Measurements from ENCODE around the gene CLRN3.

Gene CLRN3

GRCh38 chr10:127892743-127893142 is at the start of gene CLRN3:
Gene CLRN3, minus strand, starts transcription at chr10:127892941. Its CDS starts 157 bp downstream, at chr10:127892784.
- no peak for DNase-seq (ENCODE audit: low read depth in 2 of 2)

GRCh38 chr10:127940866-127941640 is 48.3 kb upstream of the CLRN3 start:
- DNase-seq (ENCODE audit: low read depth in 2 of 2), result no peak

- DNase-seq (ENCODE audit: low read depth in 2 of 2), result no peak
These were observed 47.1 kb upstream of the CLRN3 start for GRCh38 chr10:127939786-127940330.

- DNase-seq (ENCODE audit: low read depth in 2 of 2), result no peak
These were observed 45.2 kb upstream of the CLRN3 start for GRCh38 chr10:127937915-127938463.

GRCh38 chr10:127937069-127937468 is 44.3 kb upstream of the CLRN3 start:
- DNase-seq (ENCODE audit: low read depth in 2 of 2), result no peak

- DNase-seq (ENCODE audit: low read depth in 2 of 2), result no peak
These were observed 42.4 kb upstream of the CLRN3 start for GRCh38 chr10:127935071-127935561.

- DNase-seq (ENCODE audit: low read depth in 2 of 2), result no peak
These were observed 41.6 kb upstream of the CLRN3 start for GRCh38 chr10:127934383-127934782.

- DNase-seq (ENCODE audit: low read depth in 2 of 2), result no peak
These were observed 40.5 kb upstream of the CLRN3 start for GRCh38 chr10:127933271-127933670.

- DNase-seq (ENCODE audit: low read depth in 2 of 2), result no peak
These were observed 40.0 kb upstream of the CLRN3 start for GRCh38 chr10:127932521-127933270.

GRCh38 chr10:127928021-127928806 is 35.5 kb upstream of the CLRN3 start:
- no peak for DNase-seq (ENCODE audit: low read depth in 2 of 2)

GRCh38 chr10:127926455-127926854 is 33.7 kb upstream of the CLRN3 start:
- no peak for DNase-seq (ENCODE audit: low read depth in 2 of 2)

GRCh38 chr10:127925471-127926207 is 32.9 kb upstream of the CLRN3 start:
- no peak for DNase-seq (ENCODE audit: low read depth in 2 of 2)

GRCh38 chr10:127923646-127924045 is 30.9 kb upstream of the CLRN3 start:
- DNase-seq (ENCODE audit: low read depth in 2 of 2), result no peak

- DNase-seq (ENCODE audit: low read depth in 2 of 2), result no peak
These were observed 30.1 kb upstream of the CLRN3 start for GRCh38 chr10:127922675-127923366.

- DNase-seq (ENCODE audit: low read depth in 2 of 2), result no peak
These were observed 29.5 kb upstream of the CLRN3 start for GRCh38 chr10:127922206-127922605.

GRCh38 chr10:127921753-127922145 is 29.0 kb upstream of the CLRN3 start:
- no peak for DNase-seq (ENCODE audit: low read depth in 2 of 2)

- DNase-seq (ENCODE audit: low read depth in 2 of 2), result no peak
These were observed 28.5 kb upstream of the CLRN3 start for GRCh38 chr10:127921075-127921752.

- DNase-seq (ENCODE audit: low read depth in 2 of 2), result no peak
These were observed 27.7 kb upstream of the CLRN3 start for GRCh38 chr10:127920306-127921074.
